Measurements from ENCODE around the gene SLC2A6. TPM values are rescaled to one million over a fixed set of nuclear protein-coding genes. Genes with fewer than 3 reads are reported as not detected.

The SLC2A6 gene
- 1 to 10 TPM; 3.0 TPM for total RNA-seq

GRCh38 chr9:133478851-133479711 is at the start of gene SLC2A6:
Gene SLC2A6 (minus strand): TSS chr9:133479099. CDS start chr9:133479059, 40 bp downstream.

GRCh38 chr9:133524679-133525228 is 45.9 kb upstream of the SLC2A6 start, which contains the start of gene MYMK:
Gene MYMK (minus strand): TSS chr9:133524959. CDS start chr9:133524844, 115 bp downstream.

GRCh38 chr9:133459476-133460404 is 19.2 kb downstream of the SLC2A6 start, which contains the start of gene CACFD1:
Gene CACFD1 (plus strand): TSS chr9:133459978. CDS start chr9:133460067, 89 bp downstream.

GRCh38 chr9:133421615-133422542 is 57.0 kb downstream of the SLC2A6 start, which contains the start of gene ADAMTS13:
Gene ADAMTS13 (plus strand): TSS chr9:133422367. CDS start chr9:133422444, 77 bp downstream.

Other genes starting within 250 kb of the SLC2A6 start
- under 1 TPM; 0.22 to 0.50 TPM for gene ABO, start 203.9 kb downstream of the SLC2A6 start, total RNA-seq
- gene SURF6, start 142.9 kb downstream of the SLC2A6 start, total RNA-seq = 10 to 100 TPM; 17.0 to 17.9 TPM
- 10 to 100 TPM; 22.9 to 23.1 TPM for gene MED22, start 131.0 kb downstream of the SLC2A6 start, total RNA-seq
- 1,000 to 10,000 TPM; 2,499 to 2,534 TPM for gene RPL7A, start 130.9 kb downstream of the SLC2A6 start, total RNA-seq
- gene SURF1, start 122.6 kb downstream of the SLC2A6 start, total RNA-seq = 10 to 100 TPM; 38.3 to 40.0 TPM
- gene SURF2, start 122.5 kb downstream of the SLC2A6 start, total RNA-seq = 10 to 100 TPM; 15.1 to 16.5 TPM
- 100 to 1,000 TPM; 127 to 138 TPM for gene SURF4, start 103.0 kb downstream of the SLC2A6 start, total RNA-seq
- gene STKLD1, start 102.7 kb downstream of the SLC2A6 start, total RNA-seq = 1 to 10 TPM; 1.0 to 1.1 TPM
- 10 to 100 TPM; 22.1 to 27.4 TPM for gene REXO4, start 61.1 kb downstream of the SLC2A6 start, total RNA-seq
- 1 to 10 TPM; 1.6 to 1.7 TPM for gene ADAMTS13, start 56.7 kb downstream of the SLC2A6 start, total RNA-seq
- 1 to 10 TPM; 1.6 to 1.9 TPM for gene CACFD1, start 19.1 kb downstream of the SLC2A6 start, total RNA-seq
- gene MYMK, start 45.9 kb upstream of the SLC2A6 start, total RNA-seq = not detected
- not detected for gene ADAMTSL2, start 55.6 kb upstream of the SLC2A6 start, total RNA-seq
- gene FAM163B, start 130.3 kb upstream of the SLC2A6 start, total RNA-seq = not detected
- gene DBH, start 157.3 kb upstream of the SLC2A6 start, total RNA-seq = not detected